PC-9 (cell line): ENCODE data around the gene ADGRV1.

Source experiments
- EZH2 ChIP-seq: fragments of 200-600 bp; sonication (generic); IDR thresholded peaks from 2 replicates; pipeline ENCODE4 v1.8.0; 2017; ENCODE audit warnings: antibody characterized with exemption, low read depth
- TF ChIP-seq, protein P1 (sequence below): fragments of 200-600 bp; sonication (generic); conservative IDR thresholded peaks from 2 replicates; pipeline ENCODE4 v1.6.1; 2017; ENCODE audit warnings: mixed run types, antibody characterized with exemption, mild to moderate bottlenecking, moderate library complexity

GRCh38 chr5:90852531-90852930 is 293.9 kb downstream of the ADGRV1 start:
- TF ChIP-seq, protein P1, sequence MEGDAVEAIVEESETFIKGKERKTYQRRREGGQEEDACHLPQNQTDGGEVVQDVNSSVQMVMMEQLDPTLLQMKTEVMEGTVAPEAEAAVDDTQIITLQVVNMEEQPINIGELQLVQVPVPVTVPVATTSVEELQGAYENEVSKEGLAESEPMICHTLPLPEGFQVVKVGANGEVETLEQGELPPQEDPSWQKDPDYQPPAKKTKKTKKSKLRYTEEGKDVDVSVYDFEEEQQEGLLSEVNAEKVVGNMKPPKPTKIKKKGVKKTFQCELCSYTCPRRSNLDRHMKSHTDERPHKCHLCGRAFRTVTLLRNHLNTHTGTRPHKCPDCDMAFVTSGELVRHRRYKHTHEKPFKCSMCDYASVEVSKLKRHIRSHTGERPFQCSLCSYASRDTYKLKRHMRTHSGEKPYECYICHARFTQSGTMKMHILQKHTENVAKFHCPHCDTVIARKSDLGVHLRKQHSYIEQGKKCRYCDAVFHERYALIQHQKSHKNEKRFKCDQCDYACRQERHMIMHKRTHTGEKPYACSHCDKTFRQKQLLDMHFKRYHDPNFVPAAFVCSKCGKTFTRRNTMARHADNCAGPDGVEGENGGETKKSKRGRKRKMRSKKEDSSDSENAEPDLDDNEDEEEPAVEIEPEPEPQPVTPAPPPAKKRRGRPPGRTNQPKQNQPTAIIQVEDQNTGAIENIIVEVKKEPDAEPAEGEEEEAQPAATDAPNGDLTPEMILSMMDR: no peak
- TF ChIP-seq EZH2: no peak
